Lower lobe of right lung (tissue), 2 donors: ENCODE results near the gene PHF20. TPM values are rescaled to one million over a fixed set of nuclear protein-coding genes. Genes with fewer than 3 reads are reported as not detected.

Experiments used
- ATAC-seq, 2 donors: fragments of 200-7000 bp; cut with Tn5 transposase; one replicate each; pipeline ENCODE4 v1.9.1; 2020 to 2022; ENCODE audit warnings: mild to moderate bottlenecking in 2 of 2, moderate library complexity in 2 of 2
- DNase-seq: peaks from one replicate; pipeline ENCODE4 v3.0.0-alpha.2; 2020
- H3K27ac ChIP-seq: fragments of 200-600 bp; one replicate; pipeline ENCODE4 v1.8.0; 2022
- H3K27me3 ChIP-seq: fragments of 200-600 bp; one replicate; pipeline ENCODE4 v1.8.0; 2022; ENCODE audit warnings: low read depth
- H3K36me3 ChIP-seq: fragments of 200-600 bp; one replicate; pipeline ENCODE4 v1.8.0; 2022; ENCODE audit warnings: mild to moderate bottlenecking
- H3K4me1 ChIP-seq: fragments of 200-600 bp; one replicate; pipeline ENCODE4 v1.8.0; 2022
- H3K4me3 ChIP-seq: fragments of 200-600 bp; one replicate; pipeline ENCODE4 v1.8.0; 2022; ENCODE audit warnings: mild to moderate bottlenecking
- H3K9me3 ChIP-seq: fragments of 200-600 bp; one replicate; pipeline ENCODE4 v1.8.0; 2022
- CTCF ChIP-seq: fragments of 200-600 bp; IDR thresholded peaks from one replicate; pipeline ENCODE4 v1.8.0; 2022; ENCODE audit warnings: antibody characterized with exemption, mild to moderate bottlenecking
- intact Hi-C: fragments of 100-400 bp; cut with DNase I; formaldehyde crosslinking; loops from one replicate; pipeline ENCODE4 v1.11.0; 2022
- total RNA-seq: library from RNA; stranded (reverse); fragmentation: NEBNext Ultra II Directional; extraction: Animal tissue kit (Norgen Biotek cat#: 25700); gene quantifications from one replicate; pipeline ENCODE4 v1.2.1, GENCODE V29; 2021
- donor health status: DM: no; HTN: yes; CAD: no; lungs with severe emphysema.

The PHF20 gene
- total RNA-seq, 1 donor from 2014 or later = 47.9 TPM

DNA sequence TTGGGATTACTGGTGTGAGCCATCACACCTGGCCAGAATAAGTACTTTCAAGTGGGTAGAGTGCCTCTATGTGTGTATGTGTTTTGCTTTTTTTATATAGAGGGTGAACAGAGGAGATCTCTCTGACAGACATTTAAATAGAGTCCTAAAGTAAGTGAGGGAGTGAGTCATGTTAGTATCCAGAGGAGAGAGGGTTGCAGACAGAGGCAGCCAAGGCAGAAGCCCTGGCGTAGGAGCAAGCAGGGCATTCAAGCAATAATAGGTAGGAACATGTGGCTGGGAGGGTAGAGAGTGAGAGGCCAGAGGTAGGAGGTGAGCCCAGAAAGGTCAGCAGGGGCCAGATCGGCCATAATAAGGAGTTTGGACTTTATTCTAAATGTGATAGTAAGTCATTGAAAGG lies 48.9 kb downstream of the PHF20 start:
- intact Hi-C loops = no loop called here
- ATAC-seq = no peak
- H3K27ac ChIP-seq = no peak overlapping the region

DNA sequence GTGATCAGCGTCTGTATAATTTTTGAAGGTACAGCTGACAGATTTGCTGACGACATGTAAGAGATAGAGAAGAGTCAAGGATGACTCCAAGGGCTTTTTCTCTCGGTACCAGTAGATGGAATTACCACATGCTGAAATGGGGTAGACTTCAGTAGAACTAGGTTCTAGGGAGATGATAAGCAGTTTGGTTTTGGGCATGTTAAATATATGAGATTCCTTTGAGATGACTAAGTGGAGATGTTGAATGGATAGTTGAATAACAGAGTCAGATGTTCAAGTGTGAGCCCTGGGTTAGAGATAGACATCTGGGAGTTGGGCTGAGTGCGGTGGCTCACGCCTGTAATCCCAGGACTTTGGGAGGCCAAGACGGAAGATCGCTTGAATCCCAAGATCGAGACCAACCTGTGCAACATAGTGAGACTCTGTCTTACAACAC lies 50.0 kb downstream of the PHF20 start:
- TF ChIP-seq CTCF = no peak

More for the DNA sequence above, 48.9 kb downstream of the PHF20 start:
- peaks cover 12% of the 10 kb centered on the region for H3K36me3 ChIP-seq
- no peaks in the 10 kb centered on the region for H3K27me3 ChIP-seq
- no peak overlapping the region for H3K4me3 ChIP-seq
- TF ChIP-seq CTCF = no peak
- DNase-seq = no peak
- peaks cover 17% of the 10 kb centered on the region for H3K4me1 ChIP-seq
- H3K9me3 ChIP-seq = no peaks in the 10 kb centered on the region

DNA sequence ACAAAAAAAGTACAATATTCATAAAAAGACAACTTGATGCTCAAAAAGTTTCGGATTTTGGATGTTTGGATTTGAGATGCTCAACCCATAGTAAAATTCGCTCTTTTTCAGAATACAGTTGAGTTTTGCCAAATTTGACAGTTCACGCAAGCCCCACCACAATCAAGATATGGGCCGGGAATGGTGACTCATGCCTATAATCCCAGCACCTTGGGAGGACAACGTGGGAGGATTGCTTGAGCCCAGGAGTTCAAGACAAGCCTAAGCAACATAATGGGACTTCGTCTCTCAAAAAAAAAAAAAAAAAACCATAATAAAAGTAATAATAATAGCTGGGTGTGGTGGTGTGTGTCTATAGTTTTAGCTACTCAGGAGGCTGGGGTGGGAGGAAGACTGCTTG lies 51.3 kb downstream of the PHF20 start:
- Histone ChIP-seq H3K9me3 (no peaks in the 10 kb centered on the region), H3K27me3 (no peaks in the 10 kb centered on the region), H3K4me3 (no peak overlapping the region), H3K36me3 (peaks cover 4% of the 10 kb centered on the region), H3K4me1 (peaks cover 17% of the 10 kb centered on the region), H3K27ac (no peak overlapping the region)
- intact Hi-C loops = no loop called here
- ATAC-seq = no peak
- no peak for DNase-seq
- no peak for TF ChIP-seq CTCF

More for the DNA sequence above, 50.0 kb downstream of the PHF20 start:
- intact Hi-C loops = no loop called here
- Histone ChIP-seq H3K27me3 (no peaks in the 10 kb centered on the region), H3K9me3 (no peaks in the 10 kb centered on the region), H3K27ac (no peak overlapping the region), H3K4me3 (no peak overlapping the region), H3K4me1 (peaks cover 17% of the 10 kb centered on the region), H3K36me3 (peaks cover 4% of the 10 kb centered on the region)
- no peak for DNase-seq
- no peak for ATAC-seq

GRCh38 chr20:35823937-35824336 lies 52.1 kb downstream of the PHF20 start:
- no peak overlapping the region for H3K4me3 ChIP-seq

GRCh38 chr20:35826397-35826998 lies 54.7 kb downstream of the PHF20 start:
- no peaks in the 10 kb centered on the region for H3K27me3 ChIP-seq
- no peak for DNase-seq
- no peak overlapping the region for H3K27ac ChIP-seq
- H3K4me3 ChIP-seq = no peak overlapping the region
- intact Hi-C loops = no loop called here
- H3K4me1 ChIP-seq = no peaks in the 10 kb centered on the region
- no peak for TF ChIP-seq CTCF
- H3K36me3 ChIP-seq = peaks cover 4% of the 10 kb centered on the region
- no peak for ATAC-seq
- H3K9me3 ChIP-seq = no peaks in the 10 kb centered on the region

More at GRCh38 chr20:35823937-35824336, 52.1 kb downstream of the PHF20 start:
- Histone ChIP-seq H3K9me3 (no peaks in the 10 kb centered on the region), H3K27me3 (no peaks in the 10 kb centered on the region), H3K36me3 (peaks cover 4% of the 10 kb centered on the region), H3K27ac (no peak overlapping the region), H3K4me1 (peaks cover 11% of the 10 kb centered on the region)
- intact Hi-C loops = no loop called here
- DNase-seq = no peak
- no peak for ATAC-seq
- TF ChIP-seq CTCF = no peak
